ENCODE measurements around the gene PHYKPL. TPM values are rescaled to one million over a fixed set of nuclear protein-coding genes. Genes with fewer than 3 reads are reported as not detected.

The PHYKPL gene
- total and polyA plus RNA-seq, 2 of the 8 experiments (the other 6 are each of a cell fraction or from before 2014, with no cell fraction given): 25.1 to 32.1 TPM

DNA sequence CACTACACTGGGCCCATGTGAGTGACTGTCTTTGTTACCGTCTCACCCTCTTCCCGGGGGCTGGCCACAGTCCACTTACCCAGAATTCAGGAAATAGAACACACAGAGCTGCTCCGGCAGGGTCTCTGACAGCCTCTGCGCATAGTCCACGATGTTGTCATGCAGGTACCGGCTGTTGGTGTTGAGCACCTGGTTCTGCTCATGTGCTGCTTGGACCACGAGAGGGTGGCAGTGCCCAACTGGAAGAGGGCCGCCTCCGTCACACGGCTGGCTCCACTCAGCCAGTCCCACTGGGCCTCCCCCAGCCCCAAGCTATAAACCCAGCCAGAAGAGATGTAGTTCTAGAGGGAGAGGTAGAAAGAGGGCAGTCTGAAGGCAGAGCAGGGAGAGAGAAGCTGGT is 2.7 kb downstream of the PHYKPL start:
- Histone ChIP-seq H2BK20ac (ENCODE audit: low read length) (no peak overlapping the region), H2AK5ac (ENCODE audit: low read depth, low read length) (no peak overlapping the region), H3K79me2 (ENCODE audit: control insufficient read depth in 1 of 2, insufficient read depth in 2 of 2, low read length in 2 of 2) (peaks cover 0 to 13% of the 10 kb centered on the region in 2 experiments; a peak in 2 of 4 replicates), H3K27me3 (replicated peaks in 1 of 4; ENCODE audit: control insufficient read depth in 3 of 4, extremely low read depth in 1 of 4, insufficient read depth in 3 of 4, low read length in 3 of 4) (no peaks in the 10 kb centered on the region), H3K4me1 (replicated peaks in 1 of 4; ENCODE audit: control insufficient read depth in 3 of 4, insufficient read depth in 4 of 4, low read length in 3 of 4) (peaks cover 0 to 16% (median 10%) of the 10 kb centered on the region in 4 experiments; a peak in 6 of 7 replicates), H4K8ac (ENCODE audit: extremely low read depth, insufficient read depth, low read length) (peak overlapping the region; percentile 45; the same call in 1 of the 2 replicates), H3K23ac (ENCODE audit: insufficient read length) (no peak overlapping the region), H3K56ac (replicated peaks; ENCODE audit: insufficient read length, low read depth, low read length) (no peak overlapping the region), H3K23me2 (ENCODE audit: low read depth, low read length) (peaks cover 3% of the 10 kb centered on the region; the same call in 1 of the 2 replicates), H3K9ac (replicated peaks in 1 of 4; ENCODE audit: extremely low read depth in 1 of 4, low read depth in 3 of 4, low read length in 3 of 4) (no peak overlapping the region), H3K36me3 (ENCODE audit: control insufficient read depth in 2 of 4, insufficient read depth in 4 of 4, low read length in 3 of 4) (peaks cover 7 to 35% (median 18%) of the 10 kb centered on the region in 4 experiments; a peak in 6 of 8 replicates), H2BK120ac (replicated peaks; ENCODE audit: low read depth, low read length) (no peak overlapping the region), H2AFZ (ENCODE audit: low read length) (no peak overlapping the region), H4K20me1 (replicated peaks in 1 of 2; ENCODE audit: control insufficient read depth in 1 of 2, insufficient read depth in 2 of 2, low read length in 2 of 2) (peaks cover 0 to 5% of the 10 kb centered on the region in 2 experiments), H2BK12ac (ENCODE audit: low read depth, low read length) (no peak overlapping the region), H3K18ac (ENCODE audit: extremely low read depth, low read length) (no peak overlapping the region), H2BK15ac (ENCODE audit: low read length) (no peak overlapping the region), H3K4me3 (ENCODE audit: extremely low read depth in 1 of 4, insufficient read depth in 2 of 4, low read depth in 3 of 4, low read length in 4 of 4) (no peak overlapping the region), H3K14ac (ENCODE audit: insufficient read length) (no peak overlapping the region), H3K9me3 (ENCODE audit: insufficient read depth in 2 of 2, low read depth in 1 of 2, low read length in 1 of 2) (no peaks in the 10 kb centered on the region), H3K79me1 (ENCODE audit: low read depth, low read length) (peaks cover 11% of the 10 kb centered on the region), H4K5ac (ENCODE audit: insufficient read length, low read depth, low read length) (no peak overlapping the region), H3K4me2 (ENCODE audit: insufficient read depth in 1 of 2, low read depth in 2 of 2, low read length in 2 of 2) (no peak overlapping the region), H3K4ac (replicated peaks; ENCODE audit: insufficient read length, low read depth, low read length) (no peak overlapping the region), H4K91ac (replicated peaks; ENCODE audit: insufficient read length, low read length) (no peak overlapping the region), H2BK5ac (ENCODE audit: low read depth, low read length) (no peak overlapping the region), H3K27ac (ENCODE audit: low read depth, low read length) (no peak overlapping the region)
- no peak for FAIRE-seq
- 91% methylated on average over 10 of the region's 10 CpGs; no CpG with 5 or more reads in 1 of the 2 experiments for WGBS, 2 experiments (ENCODE audit: extremely low coverage in 1 of 2, insufficient coverage in 1 of 2, insufficient read length in 1 of 2, insufficient replicate concordance in 2 of 2, low coverage in 1 of 2, low lambda C conversion rate in 2 of 2, missing lambda C conversion rate in 1 of 2)
- ChIA-PET POLR2A (ENCODE audit: partially characterized antibody) (interaction anchor here (0.6 to 21.6 kb wide), 4 partner anchors 9 to 37 kb away, joined by 3 to 507 read pairs (median 3); partner anchors contain the start of gene HNRNPAB), CTCF (ENCODE audit: partially characterized antibody) (interaction anchor here (0.5 kb wide), 1 partner anchor 49 kb away, joined by 3 read pairs; no protein-coding TSS in a partner anchor)
- no peak for DNase-seq (ENCODE audit: low read depth in 1 of 2, low spot score in 2 of 2)
- TF ChIP-seq SUZ12 (IDR thresholded peaks at IDR 0.05; ENCODE audit: low read length) (no peak), NANOG (IDR thresholded peaks at IDR 0.05; ENCODE audit: insufficient read depth, low read depth, low read length, poor library complexity, severe bottlenecking) (no peak), GABPA (IDR thresholded peaks at IDR 0.05; ENCODE audit: borderline replicate concordance, insufficient read depth, low read length) (no peak), SP2 (IDR thresholded peaks at IDR 0.05; ENCODE audit: low read length) (no peak), POLR2A (IDR thresholded peaks at IDR 0.05; ENCODE audit: control extremely low read depth in 1 of 2, low read depth in 2 of 2, low read length in 2 of 2) (no peak), KDM4A (IDR thresholded peaks at IDR 0.05; ENCODE audit: low read depth, low read length, severe bottlenecking) (no peak), RFX5 (IDR thresholded peaks at IDR 0.05; ENCODE audit: borderline replicate concordance, low read depth, low read length) (no peak), SP4 (IDR thresholded peaks at IDR 0.05; ENCODE audit: low read length) (no peak), ATF3 (IDR thresholded peaks at IDR 0.05; ENCODE audit: insufficient read depth, low read depth, low read length) (no peak), TCF12 (IDR thresholded peaks at IDR 0.05; ENCODE audit: low read depth, low read length) (no peak)
